Lower leg skin (tissue), 3 donors: ENCODE measurements around the gene RAP1GAP.

Experiments used
- POLR2A ChIP-seq, 2 donors: fragments of 450-650 bp; IDR thresholded peaks; one replicate each; pipeline ENCODE4 v1.6.1; 2016 to 2017; ENCODE audit warnings: antibody characterized with exemption in 2 of 2, mild to moderate bottlenecking in 1 of 2, moderate library complexity in 1 of 2
- TF ChIP-seq, protein P1 (sequence below), 3 donors: fragments of 450-650 bp; IDR thresholded peaks; one replicate each; pipeline ENCODE4 v1.5.1; 2016; ENCODE audit warnings: antibody characterized with exemption in 3 of 3, mild to moderate bottlenecking in 3 of 3, moderate library complexity in 2 of 3

DNA sequence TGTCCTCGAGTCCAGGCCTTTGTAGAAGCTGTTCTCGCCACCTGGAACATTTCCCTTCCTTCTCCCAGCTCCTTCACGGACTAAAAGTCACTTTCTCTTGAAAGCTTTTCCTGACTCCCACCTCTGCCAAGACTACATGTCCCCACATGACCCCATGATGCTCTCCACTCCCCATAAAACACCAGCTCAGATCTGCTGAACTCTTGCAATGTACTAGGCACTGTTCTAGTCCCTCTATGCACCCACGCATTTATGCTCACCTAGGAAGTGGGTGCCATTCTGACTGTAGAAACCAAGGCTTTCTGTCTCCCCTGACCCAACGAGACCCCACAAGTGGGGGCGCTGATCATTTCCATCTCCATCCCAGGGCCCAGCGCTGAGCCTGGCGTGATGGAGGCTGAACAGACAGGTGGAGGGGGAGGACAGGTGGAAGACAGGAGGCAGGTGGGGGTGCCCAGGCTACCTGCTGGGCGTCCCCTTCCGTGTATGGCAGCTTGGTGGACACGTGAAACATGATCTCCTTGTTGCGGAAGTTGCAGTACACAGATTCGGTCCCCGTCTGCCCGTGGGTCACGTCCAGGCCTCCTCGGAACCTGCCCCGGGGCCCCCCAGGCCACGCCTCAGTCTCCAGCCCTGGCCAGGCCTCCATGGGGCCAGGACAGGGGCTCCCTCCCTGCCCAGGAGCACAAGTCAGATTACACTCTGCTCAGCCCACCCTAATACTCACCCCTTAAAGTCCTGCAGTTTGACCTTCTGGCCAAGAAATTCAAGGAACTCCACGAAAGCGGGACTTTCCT, 58.0 kb downstream of the RAP1GAP start:
- TF ChIP-seq, protein P1, sequence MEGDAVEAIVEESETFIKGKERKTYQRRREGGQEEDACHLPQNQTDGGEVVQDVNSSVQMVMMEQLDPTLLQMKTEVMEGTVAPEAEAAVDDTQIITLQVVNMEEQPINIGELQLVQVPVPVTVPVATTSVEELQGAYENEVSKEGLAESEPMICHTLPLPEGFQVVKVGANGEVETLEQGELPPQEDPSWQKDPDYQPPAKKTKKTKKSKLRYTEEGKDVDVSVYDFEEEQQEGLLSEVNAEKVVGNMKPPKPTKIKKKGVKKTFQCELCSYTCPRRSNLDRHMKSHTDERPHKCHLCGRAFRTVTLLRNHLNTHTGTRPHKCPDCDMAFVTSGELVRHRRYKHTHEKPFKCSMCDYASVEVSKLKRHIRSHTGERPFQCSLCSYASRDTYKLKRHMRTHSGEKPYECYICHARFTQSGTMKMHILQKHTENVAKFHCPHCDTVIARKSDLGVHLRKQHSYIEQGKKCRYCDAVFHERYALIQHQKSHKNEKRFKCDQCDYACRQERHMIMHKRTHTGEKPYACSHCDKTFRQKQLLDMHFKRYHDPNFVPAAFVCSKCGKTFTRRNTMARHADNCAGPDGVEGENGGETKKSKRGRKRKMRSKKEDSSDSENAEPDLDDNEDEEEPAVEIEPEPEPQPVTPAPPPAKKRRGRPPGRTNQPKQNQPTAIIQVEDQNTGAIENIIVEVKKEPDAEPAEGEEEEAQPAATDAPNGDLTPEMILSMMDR (IDR thresholded peaks at IDR 0.05) = no peak
- TF ChIP-seq POLR2A (IDR thresholded peaks at IDR 0.05) = no peak
